Sciatic nerve (tissue), 2 donors: ENCODE results near the gene ARHGAP18. TPM values are rescaled to one million over a fixed set of nuclear protein-coding genes. Genes with fewer than 3 reads are reported as not detected.

Experiments used
- ATAC-seq: fragments of 200-7000 bp; cut with Tn5 transposase; one replicate; pipeline ENCODE4 v1.9.1; 2020; ENCODE audit warnings: mild to moderate bottlenecking, moderate library complexity
- DNase-seq: peaks from one replicate; pipeline ENCODE4 v3.0.0-alpha.2; 2020; ENCODE audit warnings: low spot score
- intact Hi-C: fragments of 100-400 bp; cut with DNase I; formaldehyde crosslinking; loops from one replicate; pipeline ENCODE4 v1.14.2; 2022
- total RNA-seq: library from RNA; stranded (reverse); fragmentation: NEBNext Ultra II Directional; extraction: Animal tissue kit (Norgen Biotek cat#: 25700); gene quantifications from one replicate; pipeline ENCODE4 v1.2.1, GENCODE V29; 2021
- donor health status: DM: no; HTN: no; CAD: no.
- donor health status: DM: no; HTN: no; CAD: no.

Gene ARHGAP18
- total RNA-seq, 1 donor from 2014 or later = 18.2 TPM

- peak; percentile 44 for ATAC-seq
- no peak for DNase-seq
- intact Hi-C loops = no loop called here
Observed at GRCh38 chr6:129607581-129608186, 102.3 kb downstream of the ARHGAP18 start.

GRCh38 chr6:129606664-129607063 lies 103.3 kb downstream of the ARHGAP18 start:
- DNase-seq (no peak), ATAC-seq (no peak)
- intact Hi-C loops = no loop called here

- ATAC-seq (peak; percentile 61), DNase-seq (no peak)
- intact Hi-C loops = no loop called here
Observed at GRCh38 chr6:129605967-129606366, 104.0 kb downstream of the ARHGAP18 start.

GRCh38 chr6:129605095-129605494 lies 104.9 kb downstream of the ARHGAP18 start:
- no peak for ATAC-seq
- intact Hi-C loops = no loop called here
- no peak for DNase-seq

- ATAC-seq = no peak
- no peak for DNase-seq
- intact Hi-C loops = no loop called here
Observed at GRCh38 chr6:129604321-129604720, 105.7 kb downstream of the ARHGAP18 start.

- intact Hi-C loops = no loop called here
- ATAC-seq (no peak), DNase-seq (no peak)
Observed at GRCh38 chr6:129603741-129604140, 106.2 kb downstream of the ARHGAP18 start.

GRCh38 chr6:129601323-129601722 lies 108.7 kb downstream of the ARHGAP18 start:
- DNase-seq = no peak
- no peak for ATAC-seq
- intact Hi-C loops = no loop called here

GRCh38 chr6:129599467-129599866 lies 110.5 kb downstream of the ARHGAP18 start:
- no peak for ATAC-seq
- no peak for DNase-seq
- intact Hi-C loops = loop anchor here (10.0 kb wide), 1 partner anchor 425 kb away; no protein-coding TSS in a partner anchor

- ATAC-seq (peak; percentile 86), DNase-seq (no peak)
- intact Hi-C loops = loop anchor here (10.0 kb wide), 1 partner anchor 426 kb away; no protein-coding TSS in a partner anchor
Observed at GRCh38 chr6:129598244-129599187, 111.5 kb downstream of the ARHGAP18 start.

GRCh38 chr6:129597023-129597713 lies 112.8 kb downstream of the ARHGAP18 start:
- DNase-seq (no peak), ATAC-seq (no peak)
- intact Hi-C loops = loop anchor here (10.0 kb wide), 1 partner anchor 428 kb away; no protein-coding TSS in a partner anchor

- intact Hi-C loops = loop anchor here (10.0 kb wide), 1 partner anchor 428 kb away; no protein-coding TSS in a partner anchor
- ATAC-seq = no peak
Observed at GRCh38 chr6:129596522-129596921, 113.5 kb downstream of the ARHGAP18 start.

GRCh38 chr6:129593233-129593564 lies 116.8 kb downstream of the ARHGAP18 start:
- no peak for ATAC-seq
- no peak for DNase-seq
- intact Hi-C loops = loop anchor here (10.0 kb wide), 1 partner anchor 432 kb away; no protein-coding TSS in a partner anchor

More at GRCh38 chr6:129596522-129596921, 113.5 kb downstream of the ARHGAP18 start:
- DNase-seq = no peak

GRCh38 chr6:129592516-129593232 lies 117.3 kb downstream of the ARHGAP18 start:
- intact Hi-C loops = loop anchor here (10.0 kb wide), 1 partner anchor 432 kb away; no protein-coding TSS in a partner anchor
- no peak for ATAC-seq
- no peak for DNase-seq

GRCh38 chr6:129590408-129591022 lies 119.5 kb downstream of the ARHGAP18 start:
- intact Hi-C loops = loop anchor here (10.0 kb wide), 1 partner anchor 434 kb away; no protein-coding TSS in a partner anchor
- DNase-seq = no peak
- ATAC-seq = no peak

- no peak for DNase-seq
- intact Hi-C loops = no loop called here
- no peak for ATAC-seq
Observed at GRCh38 chr6:129586815-129587214, 123.2 kb downstream of the ARHGAP18 start.

- DNase-seq = no peak
- ATAC-seq = no peak
- intact Hi-C loops = no loop called here
Observed at GRCh38 chr6:129583866-129584265, 126.1 kb downstream of the ARHGAP18 start.

GRCh38 chr6:129578315-129578714 lies 131.7 kb downstream of the ARHGAP18 start:
- ATAC-seq (no peak), DNase-seq (no peak)
- intact Hi-C loops = no loop called here

- intact Hi-C loops = no loop called here
- DNase-seq (no peak), ATAC-seq (no peak)
Observed at GRCh38 chr6:129577691-129578090, 132.3 kb downstream of the ARHGAP18 start.
